Measurements from ENCODE around the gene RASA2. TPM values are rescaled to one million over a fixed set of nuclear protein-coding genes. Genes with fewer than 3 reads are reported as not detected.

The RASA2 gene
- total and polyA plus RNA-seq, 2 of the 8 experiments (the other 6 are each of a cell fraction or from before 2014, with no cell fraction given): 3.5 to 15.9 TPM

- no peak overlapping the region for H3K56ac ChIP-seq (replicated peaks; ENCODE audit: insufficient read length, low read depth, low read length)
- H4K8ac ChIP-seq (ENCODE audit: extremely low read depth, insufficient read depth, low read length): no peak overlapping the region
- H3K27me3 ChIP-seq (replicated peaks in 1 of 4; ENCODE audit: control insufficient read depth in 3 of 4, extremely low read depth in 1 of 4, insufficient read depth in 3 of 4, low read length in 3 of 4): no peaks in the 10 kb centered on the region
- 93% methylated on average over 1 of the region's 1 CpG; no CpG with 5 or more reads in 1 of the 2 experiments for WGBS, 2 experiments (ENCODE audit: extremely low coverage in 1 of 2, insufficient coverage in 1 of 2, insufficient read length in 1 of 2, insufficient replicate concordance in 2 of 2, low coverage in 1 of 2, low lambda C conversion rate in 2 of 2, missing lambda C conversion rate in 1 of 2)
- no peak overlapping the region for H2AK5ac ChIP-seq (ENCODE audit: low read depth, low read length)
- H2BK120ac ChIP-seq (replicated peaks; ENCODE audit: low read depth, low read length): no peak overlapping the region
- H3K23me2 ChIP-seq (ENCODE audit: low read depth, low read length): no peaks in the 10 kb centered on the region
- H3K18ac ChIP-seq (ENCODE audit: extremely low read depth, low read length): no peak overlapping the region
- H3K4ac ChIP-seq (replicated peaks; ENCODE audit: insufficient read length, low read depth, low read length): no peak overlapping the region
- no peaks in the 10 kb centered on the region for H3K4me1 ChIP-seq (replicated peaks in 1 of 4; ENCODE audit: control insufficient read depth in 3 of 4, insufficient read depth in 4 of 4, low read length in 3 of 4)
- no peak overlapping the region for H4K91ac ChIP-seq (replicated peaks; ENCODE audit: insufficient read length, low read length)
- TF ChIP-seq TAF7 (optimal IDR thresholded peaks at IDR 0.05; ENCODE audit: borderline replicate concordance, low read depth, low read length) (no peak), BCL11A (IDR thresholded peaks at IDR 0.05; ENCODE audit: low read depth in 2 of 2, low read length in 2 of 2) (no peak), CEBPB (IDR thresholded peaks at IDR 0.05; ENCODE audit: low read depth, low read length) (no peak), ASH2L (IDR thresholded peaks at IDR 0.05; ENCODE audit: low read length) (no peak), ZNF274 (IDR thresholded peaks at IDR 0.05; ENCODE audit: borderline replicate concordance, extremely low read depth, low read length) (no peak), YY1 (IDR thresholded peaks at IDR 0.05; ENCODE audit: low read depth, low read length) (no peak), POLR2A (IDR thresholded peaks at IDR 0.05; ENCODE audit: control extremely low read depth in 1 of 2, low read depth in 2 of 2, low read length in 2 of 2) (no peak), TEAD4 (IDR thresholded peaks at IDR 0.05; ENCODE audit: low read depth, low read length) (no peak), EGR1 (IDR thresholded peaks at IDR 0.05; ENCODE audit: borderline replicate concordance, low read depth, low read length) (no peak), HDAC2 (IDR thresholded peaks at IDR 0.05; ENCODE audit: borderline replicate concordance in 1 of 2, low read depth in 2 of 2, low read length in 2 of 2) (no peak), SUZ12 (IDR thresholded peaks at IDR 0.05; ENCODE audit: low read length) (no peak)
- H2BK5ac ChIP-seq (ENCODE audit: low read depth, low read length): no peak overlapping the region
- H2AFZ ChIP-seq (ENCODE audit: low read length): no peak overlapping the region
- H2BK15ac ChIP-seq (ENCODE audit: low read length): no peak overlapping the region
- H4K20me1 ChIP-seq (replicated peaks in 1 of 2; ENCODE audit: control insufficient read depth in 1 of 2, insufficient read depth in 2 of 2, low read length in 2 of 2): no peaks in the 10 kb centered on the region
- H3K14ac ChIP-seq (ENCODE audit: insufficient read length): no peak overlapping the region
- no peak overlapping the region for H2BK12ac ChIP-seq (ENCODE audit: low read depth, low read length)
- H2BK20ac ChIP-seq (ENCODE audit: low read length): no peak overlapping the region
- H3K79me2 ChIP-seq (ENCODE audit: control insufficient read depth in 1 of 2, insufficient read depth in 2 of 2, low read length in 2 of 2): no peaks in the 10 kb centered on the region
- peaks cover 0 to 10% (median 4%) of the 10 kb centered on the region in 4 experiments; a peak in 4 of 8 replicates for H3K36me3 ChIP-seq (ENCODE audit: control insufficient read depth in 2 of 4, insufficient read depth in 4 of 4, low read length in 3 of 4)
- no peak overlapping the region for H3K23ac ChIP-seq (ENCODE audit: insufficient read length)
- H3K9me3 ChIP-seq (ENCODE audit: insufficient read depth in 2 of 2, low read depth in 1 of 2, low read length in 1 of 2): peaks cover 0 to 3% of the 10 kb centered on the region in 2 experiments; a peak in 1 of 4 replicates
- ChIA-PET POLR2A (ENCODE audit: partially characterized antibody) (no interaction called here), CTCF (ENCODE audit: partially characterized antibody) (interaction anchor here (0.6 to 0.9 kb wide), 2 partner anchors 80 to 218 kb away, joined by 3 to 4 read pairs; no protein-coding TSS in a partner anchor)
- no peak overlapping the region for H3K27ac ChIP-seq (ENCODE audit: low read depth, low read length)
- no peak overlapping the region for H3K4me3 ChIP-seq (ENCODE audit: extremely low read depth in 1 of 4, insufficient read depth in 2 of 4, low read depth in 3 of 4, low read length in 4 of 4)
- FAIRE-seq (no peak), DNase-seq (ENCODE audit: low read depth in 1 of 2, low spot score in 2 of 2) (no peak)
- H4K5ac ChIP-seq (ENCODE audit: insufficient read length, low read depth, low read length): no peak overlapping the region
- H3K79me1 ChIP-seq (ENCODE audit: low read depth, low read length): no peaks in the 10 kb centered on the region
- no peak overlapping the region for H3K9ac ChIP-seq (replicated peaks in 1 of 4; ENCODE audit: extremely low read depth in 1 of 4, low read depth in 3 of 4, low read length in 3 of 4)
- no peak overlapping the region for H3K4me2 ChIP-seq (ENCODE audit: insufficient read depth in 1 of 2, low read depth in 2 of 2, low read length in 2 of 2)
Observed at GRCh38 chr3:141532609-141533008, 45.8 kb downstream of the RASA2 start.

Measured in H1 (cell line).